HepG2 (cell line): ENCODE results near the gene DHX16. TPM values are rescaled to one million over a fixed set of nuclear protein-coding genes. Genes with fewer than 3 reads are reported as not detected.
A peak's percentile ranks its signal among the peaks of the same experiment; 100 is the strongest.

Source experiments
- CREB1 ChIP-seq, 2 experiments: fragments of 450-650 bp in 1 of 2; IDR thresholded peaks; 2 replicates each; pipeline ENCODE4 v1.6.1; 2016 to 2017; ENCODE audit warnings: control low read depth in 1 of 2, mild to moderate bottlenecking in 1 of 2, missing compliant biosample characterization in 1 of 2, missing genetic modification characterization in 1 of 2
- GTF2F1 ChIP-seq: fragments of 150-350 bp; IDR thresholded peaks from 2 replicates; pipeline ENCODE4 v1.6.1; 2014; ENCODE audit warnings: low read length
- JDP2 ChIP-seq: sonication (generic); formaldehyde crosslinking; IDR thresholded peaks from 2 replicates; pipeline ENCODE4 v1.8.1; 2022; ENCODE audit warnings: missing genetic modification reagents, borderline replicate concordance
- MBD4 ChIP-seq: IDR thresholded peaks from 2 replicates; pipeline ENCODE4 v1.6.1; 2012; ENCODE audit warnings: low read length, inconsistent platforms, borderline replicate concordance
- MIER2 ChIP-seq: IDR thresholded peaks from 2 replicates; pipeline ENCODE4 v1.6.1; 2016; ENCODE audit warnings: missing biosample characterization, missing genetic modification reagents
- NFE2 ChIP-seq: sonication (generic); formaldehyde crosslinking; IDR thresholded peaks from 2 replicates; pipeline ENCODE4 v1.4.0; 2020; ENCODE audit warnings: missing genetic modification reagents
- SALL2 ChIP-seq: sonication (generic); formaldehyde crosslinking; IDR thresholded peaks from 2 replicates; pipeline ENCODE4 v1.8.1; 2023; ENCODE audit warnings: mild to moderate bottlenecking, missing genetic modification reagents, inconsistent platforms
- SP5 ChIP-seq: IDR thresholded peaks from 2 replicates; pipeline ENCODE4 v1.6.1; 2016; ENCODE audit warnings: low read depth, borderline replicate concordance
- ZNF329 ChIP-seq: sonication (generic); formaldehyde crosslinking; IDR thresholded peaks from 2 replicates; pipeline ENCODE4 v1.9.0; 2021; ENCODE audit warnings: low read depth, mild to moderate bottlenecking, missing genetic modification reagents
- ZNF33A ChIP-seq: sonication (generic); formaldehyde crosslinking; IDR thresholded peaks from 2 replicates; pipeline ENCODE4 v1.5.1; 2020; ENCODE audit warnings: missing genetic modification reagents, mild to moderate bottlenecking, moderate library complexity, borderline replicate concordance
- ZNF543 ChIP-seq: sonication (generic); formaldehyde crosslinking; IDR thresholded peaks from 2 replicates; pipeline ENCODE4 v1.4.0; 2020; ENCODE audit warnings: mild to moderate bottlenecking, missing genetic modification reagents
- ZNF652 ChIP-seq: IDR thresholded peaks from 2 replicates; pipeline ENCODE4 v1.6.1; 2016; ENCODE audit warnings: low read depth, borderline replicate concordance
- polyA plus RNA-seq, 8 experiments: library from polyadenylated mRNA; depleted of rRNA in 3 of 8; stranded (reverse) in 7 of 8; unstranded in 1 of 8; fragments of >200 nt; fragmentation: Illumina TruSeq in 4 of 8; extraction: Trizol in 4 of 8; gene quantifications; 2 replicates each; pipeline versions ENCODE4 v1.2.1 to v1.2.3, GENCODE V29; 2011 to 2016; ENCODE audit warnings: low read depth in 4 of 8, missing spikeins in 1 of 8, mixed read lengths in 1 of 8; ENCODE audit not compliant: insufficient read depth in 1 of 8
- total RNA-seq, 5 experiments: library from RNA; depleted of rRNA; stranded (reverse); fragments of >200 nt; fragmentation: Illumina TruSeq; extraction: Trizol; gene quantifications; 2 replicates each; pipeline ENCODE4 v1.2.3, GENCODE V29; 2016; ENCODE audit warnings: low read depth in 1 of 5
- TF ChIP-seq, protein P1 (sequence below): sonication (generic); formaldehyde crosslinking; IDR thresholded peaks from 2 replicates; pipeline ENCODE4 v1.5.0; 2020; ENCODE audit warnings: mild to moderate bottlenecking, missing genetic modification reagents, borderline replicate concordance
- TF ChIP-seq, protein P2 (sequence below): sonication (generic); formaldehyde crosslinking; IDR thresholded peaks from 2 replicates; pipeline ENCODE4 v1.4.0; 2020; ENCODE audit warnings: missing genetic modification reagents
- TF ChIP-seq, protein P3 (sequence below): sonication (generic); formaldehyde crosslinking; IDR thresholded peaks from 2 replicates; pipeline ENCODE4 v1.5.0; 2020; ENCODE audit warnings: mild to moderate bottlenecking, low read depth, missing genetic modification reagents, borderline replicate concordance
- TF ChIP-seq, protein P4 (sequence below): IDR thresholded peaks from 2 replicates; pipeline ENCODE4 v1.6.1; 2016
- TF ChIP-seq, protein P5 (sequence below): sonication (generic); formaldehyde crosslinking; IDR thresholded peaks from 2 replicates; pipeline ENCODE4 v1.4.0; 2020; ENCODE audit warnings: low read depth, mild to moderate bottlenecking, missing genetic modification reagents
- TF ChIP-seq, protein P6 (sequence below): sonication (generic); formaldehyde crosslinking; IDR thresholded peaks from 2 replicates; pipeline ENCODE4 v1.8.1; 2023; ENCODE audit warnings: mild to moderate bottlenecking, missing genetic modification reagents

Gene DHX16
- total and polyA plus RNA-seq, 2 of the 13 experiments (the other 11 are each of a cell fraction or from before 2014, with no cell fraction given): 57.0 to 58.5 TPM

DNA sequence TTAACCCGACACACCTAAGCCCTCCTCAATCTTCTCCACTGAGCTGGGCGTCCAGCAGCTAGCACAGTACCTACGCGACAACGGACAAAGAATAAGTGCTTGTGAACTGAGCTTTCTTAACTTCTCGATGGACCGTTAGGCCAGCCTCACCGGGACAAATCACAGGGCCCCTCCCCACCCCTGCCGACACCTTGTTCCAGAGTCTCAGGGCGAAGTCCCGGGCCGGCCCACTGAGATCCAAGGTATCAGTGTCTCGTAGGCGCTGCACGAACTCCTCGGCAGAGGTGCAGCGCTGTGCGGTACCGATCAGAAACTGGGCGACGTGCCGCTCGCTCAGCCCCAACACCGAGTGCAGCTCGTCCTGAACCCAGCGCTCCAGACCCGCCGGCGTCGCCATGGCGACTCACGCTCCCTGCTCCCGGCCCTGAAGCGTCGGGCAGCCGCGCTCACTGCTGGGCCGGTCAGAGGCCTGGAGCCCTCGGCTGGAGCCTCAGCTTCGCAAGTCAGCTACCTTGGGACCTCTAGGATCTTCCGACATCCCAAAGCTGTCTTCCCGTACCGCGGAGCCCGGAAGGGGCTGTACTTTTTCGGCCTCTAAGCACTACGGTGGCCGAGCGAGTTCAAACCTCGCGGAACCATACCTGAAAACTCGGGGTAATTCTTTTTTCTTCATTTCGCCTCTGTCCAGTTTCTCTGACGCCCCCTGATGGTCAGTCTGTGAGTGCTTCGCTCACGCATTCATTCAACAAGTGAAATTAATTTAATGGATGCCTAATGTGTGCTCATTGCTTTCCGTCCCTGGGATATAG lies at the start of gene DHX16 (continued):
- TF ChIP-seq, protein P1, sequence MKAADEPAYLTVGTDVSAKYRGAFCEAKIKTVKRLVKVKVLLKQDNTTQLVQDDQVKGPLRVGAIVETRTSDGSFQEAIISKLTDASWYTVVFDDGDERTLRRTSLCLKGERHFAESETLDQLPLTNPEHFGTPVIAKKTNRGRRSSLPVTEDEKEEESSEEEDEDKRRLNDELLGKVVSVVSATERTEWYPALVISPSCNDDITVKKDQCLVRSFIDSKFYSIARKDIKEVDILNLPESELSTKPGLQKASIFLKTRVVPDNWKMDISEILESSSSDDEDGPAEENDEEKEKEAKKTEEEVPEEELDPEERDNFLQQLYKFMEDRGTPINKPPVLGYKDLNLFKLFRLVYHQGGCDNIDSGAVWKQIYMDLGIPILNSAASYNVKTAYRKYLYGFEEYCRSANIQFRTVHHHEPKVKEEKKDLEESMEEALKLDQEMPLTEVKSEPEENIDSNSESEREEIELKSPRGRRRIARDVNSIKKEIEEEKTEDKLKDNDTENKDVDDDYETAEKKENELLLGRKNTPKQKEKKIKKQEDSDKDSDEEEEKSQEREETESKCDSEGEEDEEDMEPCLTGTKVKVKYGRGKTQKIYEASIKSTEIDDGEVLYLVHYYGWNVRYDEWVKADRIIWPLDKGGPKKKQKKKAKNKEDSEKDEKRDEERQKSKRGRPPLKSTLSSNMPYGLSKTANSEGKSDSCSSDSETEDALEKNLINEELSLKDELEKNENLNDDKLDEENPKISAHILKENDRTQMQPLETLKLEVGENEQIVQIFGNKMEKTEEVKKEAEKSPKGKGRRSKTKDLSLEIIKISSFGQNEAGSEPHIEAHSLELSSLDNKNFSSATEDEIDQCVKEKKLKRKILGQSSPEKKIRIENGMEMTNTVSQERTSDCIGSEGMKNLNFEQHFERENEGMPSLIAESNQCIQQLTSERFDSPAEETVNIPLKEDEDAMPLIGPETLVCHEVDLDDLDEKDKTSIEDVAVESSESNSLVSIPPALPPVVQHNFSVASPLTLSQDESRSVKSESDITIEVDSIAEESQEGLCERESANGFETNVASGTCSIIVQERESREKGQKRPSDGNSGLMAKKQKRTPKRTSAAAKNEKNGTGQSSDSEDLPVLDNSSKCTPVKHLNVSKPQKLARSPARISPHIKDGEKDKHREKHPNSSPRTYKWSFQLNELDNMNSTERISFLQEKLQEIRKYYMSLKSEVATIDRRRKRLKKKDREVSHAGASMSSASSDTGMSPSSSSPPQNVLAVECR (CRISPR knock-in tag): peak; percentile 97
- 0 out of 2 replicates have a peak, but pooled peaks have one; percentile 48 for TF ChIP-seq SP5 (CRISPR knock-in tag)
- TF ChIP-seq ZNF543 (CRISPR knock-in tag): no peak; the same call in 1 of the 2 replicates
- TF ChIP-seq, protein P2, sequence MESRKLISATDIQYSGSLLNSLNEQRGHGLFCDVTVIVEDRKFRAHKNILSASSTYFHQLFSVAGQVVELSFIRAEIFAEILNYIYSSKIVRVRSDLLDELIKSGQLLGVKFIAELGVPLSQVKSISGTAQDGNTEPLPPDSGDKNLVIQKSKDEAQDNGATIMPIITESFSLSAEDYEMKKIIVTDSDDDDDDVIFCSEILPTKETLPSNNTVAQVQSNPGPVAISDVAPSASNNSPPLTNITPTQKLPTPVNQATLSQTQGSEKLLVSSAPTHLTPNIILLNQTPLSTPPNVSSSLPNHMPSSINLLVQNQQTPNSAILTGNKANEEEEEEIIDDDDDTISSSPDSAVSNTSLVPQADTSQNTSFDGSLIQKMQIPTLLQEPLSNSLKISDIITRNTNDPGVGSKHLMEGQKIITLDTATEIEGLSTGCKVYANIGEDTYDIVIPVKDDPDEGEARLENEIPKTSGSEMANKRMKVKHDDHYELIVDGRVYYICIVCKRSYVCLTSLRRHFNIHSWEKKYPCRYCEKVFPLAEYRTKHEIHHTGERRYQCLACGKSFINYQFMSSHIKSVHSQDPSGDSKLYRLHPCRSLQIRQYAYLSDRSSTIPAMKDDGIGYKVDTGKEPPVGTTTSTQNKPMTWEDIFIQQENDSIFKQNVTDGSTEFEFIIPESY (CRISPR knock-in tag): peak; percentile 22; the same call in 1 of the 2 replicates
- TF ChIP-seq MBD4: no peak
- TF ChIP-seq, protein P3, sequence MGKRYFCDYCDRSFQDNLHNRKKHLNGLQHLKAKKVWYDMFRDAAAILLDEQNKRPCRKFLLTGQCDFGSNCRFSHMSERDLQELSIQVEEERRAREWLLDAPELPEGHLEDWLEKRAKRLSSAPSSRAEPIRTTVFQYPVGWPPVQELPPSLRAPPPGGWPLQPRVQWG (CRISPR knock-in tag): no peak
- no peak for TF ChIP-seq JDP2 (CRISPR knock-in tag)
- TF ChIP-seq GTF2F1: no peak
- peak; percentile 98 for TF ChIP-seq ZNF33A (CRISPR knock-in tag)
- peak; percentile 58; the same call in 1 of the 2 replicates for TF ChIP-seq ZNF329
- TF ChIP-seq, protein P4, sequence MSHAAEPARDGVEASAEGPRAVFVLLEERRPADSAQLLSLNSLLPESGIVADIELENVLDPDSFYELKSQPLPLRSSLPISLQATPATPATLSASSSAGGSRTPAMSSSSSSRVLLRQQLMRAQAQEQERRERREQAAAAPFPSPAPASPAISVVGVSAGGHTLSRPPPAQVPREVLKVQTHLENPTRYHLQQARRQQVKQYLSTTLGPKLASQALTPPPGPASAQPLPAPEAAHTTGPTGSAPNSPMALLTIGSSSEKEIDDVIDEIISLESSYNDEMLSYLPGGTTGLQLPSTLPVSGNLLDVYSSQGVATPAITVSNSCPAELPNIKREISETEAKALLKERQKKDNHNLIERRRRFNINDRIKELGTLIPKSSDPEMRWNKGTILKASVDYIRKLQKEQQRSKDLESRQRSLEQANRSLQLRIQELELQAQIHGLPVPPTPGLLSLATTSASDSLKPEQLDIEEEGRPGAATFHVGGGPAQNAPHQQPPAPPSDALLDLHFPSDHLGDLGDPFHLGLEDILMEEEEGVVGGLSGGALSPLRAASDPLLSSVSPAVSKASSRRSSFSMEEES (CRISPR knock-in tag): peak; percentile 11
- peak; percentile 64; the same call in 1 of the 2 replicates for TF ChIP-seq MIER2
- no peak for TF ChIP-seq NFE2 (CRISPR knock-in tag)
- TF ChIP-seq, protein P5, sequence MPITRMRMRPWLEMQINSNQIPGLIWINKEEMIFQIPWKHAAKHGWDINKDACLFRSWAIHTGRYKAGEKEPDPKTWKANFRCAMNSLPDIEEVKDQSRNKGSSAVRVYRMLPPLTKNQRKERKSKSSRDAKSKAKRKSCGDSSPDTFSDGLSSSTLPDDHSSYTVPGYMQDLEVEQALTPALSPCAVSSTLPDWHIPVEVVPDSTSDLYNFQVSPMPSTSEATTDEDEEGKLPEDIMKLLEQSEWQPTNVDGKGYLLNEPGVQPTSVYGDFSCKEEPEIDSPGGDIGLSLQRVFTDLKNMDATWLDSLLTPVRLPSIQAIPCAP (CRISPR knock-in tag): no peak
- TF ChIP-seq, protein P6, sequence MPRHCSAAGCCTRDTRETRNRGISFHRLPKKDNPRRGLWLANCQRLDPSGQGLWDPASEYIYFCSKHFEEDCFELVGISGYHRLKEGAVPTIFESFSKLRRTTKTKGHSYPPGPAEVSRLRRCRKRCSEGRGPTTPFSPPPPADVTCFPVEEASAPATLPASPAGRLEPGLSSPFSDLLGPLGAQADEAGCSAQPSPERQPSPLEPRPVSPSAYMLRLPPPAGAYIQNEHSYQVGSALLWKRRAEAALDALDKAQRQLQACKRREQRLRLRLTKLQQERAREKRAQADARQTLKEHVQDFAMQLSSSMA (CRISPR knock-in tag): no peak
- TF ChIP-seq CREB1 (IDR thresholded peaks at IDR 0.05): 0 out of 2 replicates have a peak, but pooled peaks have one; percentile 19
- TF ChIP-seq CREB1 (CRISPR knock-in tag; IDR thresholded peaks at IDR 0.05): peak; percentile 83
- peak; percentile 79; the same call in 1 of the 2 replicates for TF ChIP-seq SALL2 (CRISPR knock-in tag)
- peak; percentile 11; the same call in 1 of the 2 replicates for TF ChIP-seq ZNF652
